HEK293 (cell line): ENCODE results near the gene PANX2.

Source experiments
- CTCF ChIA-PET: fragments of 350-600 bp; formaldehyde crosslinking; extraction: SDS; loops from one replicate; lab custom pipeline; 2021; ENCODE audit warnings: antibody characterized with exemption; lab: Yijun Ruan, JAX
- POLR2A ChIA-PET: fragments of 300-600 bp; formaldehyde crosslinking; extraction: SDS; loops from one replicate; lab custom pipeline; 2020; ENCODE audit warnings: antibody characterized with exemption, inconsistent platforms; lab: Yijun Ruan, JAX
- H3K27ac ChIP-seq: fragments of 200-500 bp; sonication (Bioruptor generic); 2 replicates; pipeline ENCODE4 v1.5.1; 2014; ENCODE audit warnings: low read depth, low read length, control low read depth, inconsistent platforms; ENCODE audit errors: extremely low read depth
- H3K36me3 ChIP-seq, 2 experiments: fragments of 200-500 bp in 1 of 2; sonication (Bioruptor generic) in 1 of 2; 1 replicate in 1 of 2; 2 replicates in 1 of 2; pipeline ENCODE4 v1.5.1; 2014 to 2017; ENCODE audit warnings: inconsistent platforms in 2 of 2, low read length in 2 of 2; ENCODE audit not compliant: control insufficient read depth in 2 of 2, insufficient read depth in 1 of 2
- H3K4me1 ChIP-seq: fragments of 200-500 bp; sonication (Bioruptor generic); 2 replicates; pipeline ENCODE4 v1.5.1; 2014; ENCODE audit warnings: mild to moderate bottlenecking, low read length, inconsistent platforms; ENCODE audit not compliant: control insufficient read depth, insufficient read depth
- H3K4me3 ChIP-seq: 2 replicates; pipeline ENCODE4 v1.5.1; 2011; ENCODE audit warnings: low read depth, mild to moderate bottlenecking, control low read depth, low read length, moderate library complexity
- H3K9me3 ChIP-seq: fragments of 200-500 bp; sonication (Bioruptor generic); 2 replicates; pipeline ENCODE4 v1.5.1; 2014; ENCODE audit warnings: low read depth, low read length, inconsistent platforms; ENCODE audit not compliant: control insufficient read depth, insufficient read depth
- GFI1B ChIP-seq: fragments of 450-650 bp; formaldehyde crosslinking; IDR thresholded peaks from 2 replicates; pipeline ENCODE4 v1.5.1; 2016; ENCODE audit warnings: missing biosample characterization, missing genetic modification characterization
- OSR2 ChIP-seq: fragments of 450-650 bp; formaldehyde crosslinking; IDR thresholded peaks from 2 replicates; pipeline ENCODE4 v1.5.1; 2016; ENCODE audit warnings: missing biosample characterization, missing genetic modification characterization
- PBX3 ChIP-seq: sonication (generic); formaldehyde crosslinking; IDR thresholded peaks from 2 replicates; pipeline ENCODE4 v1.8.1; 2022; ENCODE audit warnings: mild to moderate bottlenecking, moderate library complexity, missing genetic modification reagents
- RBAK ChIP-seq: fragments of 450-650 bp; formaldehyde crosslinking; IDR thresholded peaks from 2 replicates; pipeline ENCODE4 v1.5.1; 2016; ENCODE audit warnings: missing biosample characterization, missing genetic modification characterization
- SALL2 ChIP-seq: fragments of 450-650 bp; formaldehyde crosslinking; IDR thresholded peaks from 2 replicates; pipeline ENCODE4 v1.5.0; 2017; ENCODE audit warnings: missing biosample characterization, mild to moderate bottlenecking, missing genetic modification characterization, borderline replicate concordance
- WT1 ChIP-seq: fragments of 450-650 bp; formaldehyde crosslinking; IDR thresholded peaks from 2 replicates; pipeline ENCODE4 v1.5.1; 2016; ENCODE audit warnings: missing biosample characterization, missing genetic modification characterization
- YY1 ChIP-seq: fragments of 450-650 bp; formaldehyde crosslinking; IDR thresholded peaks from 2 replicates; pipeline ENCODE4 v1.5.1; 2018; ENCODE audit warnings: missing biosample characterization, missing genetic modification characterization
- ZBTB10 ChIP-seq: fragments of 450-650 bp; formaldehyde crosslinking; IDR thresholded peaks from 2 replicates; pipeline ENCODE4 v1.5.1; 2016; ENCODE audit warnings: missing biosample characterization, missing genetic modification characterization
- ZBTB20 ChIP-seq: fragments of 450-650 bp; formaldehyde crosslinking; IDR thresholded peaks from 2 replicates; pipeline ENCODE4 v1.5.1; 2016; ENCODE audit warnings: missing biosample characterization, missing genetic modification characterization
- ZBTB26 ChIP-seq: fragments of 450-650 bp; formaldehyde crosslinking; optimal IDR thresholded peaks from 2 replicates; pipeline ENCODE3; 2016; ENCODE audit warnings: missing biosample characterization, mild to moderate bottlenecking, missing genetic modification characterization
- ZIC2 ChIP-seq: fragments of 450-650 bp; formaldehyde crosslinking; IDR thresholded peaks from 2 replicates; pipeline ENCODE4 v1.5.1; 2016; ENCODE audit warnings: missing biosample characterization, missing genetic modification characterization
- ZNF10 ChIP-seq: fragments of 450-650 bp; formaldehyde crosslinking; IDR thresholded peaks from 2 replicates; pipeline ENCODE4 v1.5.1; 2017; ENCODE audit warnings: missing biosample characterization, missing genetic modification characterization
- ZNF114 ChIP-seq: fragments of 450-650 bp; formaldehyde crosslinking; IDR thresholded peaks from 2 replicates; pipeline ENCODE4 v1.5.0; 2017; ENCODE audit warnings: missing biosample characterization, missing genetic modification characterization
- ZNF324 ChIP-seq: fragments of 450-650 bp; formaldehyde crosslinking; IDR thresholded peaks from 2 replicates; pipeline ENCODE4 v1.5.1; 2016; ENCODE audit warnings: missing biosample characterization, missing genetic modification characterization
- ZNF548 ChIP-seq: fragments of 450-650 bp; formaldehyde crosslinking; IDR thresholded peaks from 2 replicates; pipeline ENCODE4 v1.5.1; 2016; ENCODE audit warnings: missing biosample characterization, missing genetic modification characterization
- ZNF660 ChIP-seq: fragments of 450-650 bp; IDR thresholded peaks from 2 replicates; pipeline ENCODE4 v1.5.1; 2018; ENCODE audit warnings: missing biosample characterization, mild to moderate bottlenecking, missing genetic modification characterization
- ZNF677 ChIP-seq: fragments of 450-650 bp; IDR thresholded peaks from 2 replicates; pipeline ENCODE4 v1.5.0; 2018; ENCODE audit warnings: missing biosample characterization, mild to moderate bottlenecking, missing genetic modification characterization, moderate library complexity
- ZNF701 ChIP-seq: fragments of 450-650 bp; formaldehyde crosslinking; IDR thresholded peaks from 2 replicates; pipeline ENCODE4 v1.5.1; 2016; ENCODE audit warnings: missing biosample characterization, missing genetic modification characterization
- ZNF704 ChIP-seq: fragments of 450-650 bp; formaldehyde crosslinking; IDR thresholded peaks from 2 replicates; pipeline ENCODE4 v1.5.1; 2016; ENCODE audit warnings: missing biosample characterization, missing genetic modification characterization
- ZXDB ChIP-seq: fragments of 450-650 bp; formaldehyde crosslinking; IDR thresholded peaks from 2 replicates; pipeline ENCODE4 v1.5.1; 2016; ENCODE audit warnings: missing biosample characterization, missing genetic modification characterization

The PANX2 gene, protein sequence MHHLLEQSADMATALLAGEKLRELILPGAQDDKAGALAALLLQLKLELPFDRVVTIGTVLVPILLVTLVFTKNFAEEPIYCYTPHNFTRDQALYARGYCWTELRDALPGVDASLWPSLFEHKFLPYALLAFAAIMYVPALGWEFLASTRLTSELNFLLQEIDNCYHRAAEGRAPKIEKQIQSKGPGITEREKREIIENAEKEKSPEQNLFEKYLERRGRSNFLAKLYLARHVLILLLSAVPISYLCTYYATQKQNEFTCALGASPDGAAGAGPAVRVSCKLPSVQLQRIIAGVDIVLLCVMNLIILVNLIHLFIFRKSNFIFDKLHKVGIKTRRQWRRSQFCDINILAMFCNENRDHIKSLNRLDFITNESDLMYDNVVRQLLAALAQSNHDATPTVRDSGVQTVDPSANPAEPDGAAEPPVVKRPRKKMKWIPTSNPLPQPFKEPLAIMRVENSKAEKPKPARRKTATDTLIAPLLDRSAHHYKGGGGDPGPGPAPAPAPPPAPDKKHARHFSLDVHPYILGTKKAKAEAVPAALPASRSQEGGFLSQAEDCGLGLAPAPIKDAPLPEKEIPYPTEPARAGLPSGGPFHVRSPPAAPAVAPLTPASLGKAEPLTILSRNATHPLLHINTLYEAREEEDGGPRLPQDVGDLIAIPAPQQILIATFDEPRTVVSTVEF

DNA sequence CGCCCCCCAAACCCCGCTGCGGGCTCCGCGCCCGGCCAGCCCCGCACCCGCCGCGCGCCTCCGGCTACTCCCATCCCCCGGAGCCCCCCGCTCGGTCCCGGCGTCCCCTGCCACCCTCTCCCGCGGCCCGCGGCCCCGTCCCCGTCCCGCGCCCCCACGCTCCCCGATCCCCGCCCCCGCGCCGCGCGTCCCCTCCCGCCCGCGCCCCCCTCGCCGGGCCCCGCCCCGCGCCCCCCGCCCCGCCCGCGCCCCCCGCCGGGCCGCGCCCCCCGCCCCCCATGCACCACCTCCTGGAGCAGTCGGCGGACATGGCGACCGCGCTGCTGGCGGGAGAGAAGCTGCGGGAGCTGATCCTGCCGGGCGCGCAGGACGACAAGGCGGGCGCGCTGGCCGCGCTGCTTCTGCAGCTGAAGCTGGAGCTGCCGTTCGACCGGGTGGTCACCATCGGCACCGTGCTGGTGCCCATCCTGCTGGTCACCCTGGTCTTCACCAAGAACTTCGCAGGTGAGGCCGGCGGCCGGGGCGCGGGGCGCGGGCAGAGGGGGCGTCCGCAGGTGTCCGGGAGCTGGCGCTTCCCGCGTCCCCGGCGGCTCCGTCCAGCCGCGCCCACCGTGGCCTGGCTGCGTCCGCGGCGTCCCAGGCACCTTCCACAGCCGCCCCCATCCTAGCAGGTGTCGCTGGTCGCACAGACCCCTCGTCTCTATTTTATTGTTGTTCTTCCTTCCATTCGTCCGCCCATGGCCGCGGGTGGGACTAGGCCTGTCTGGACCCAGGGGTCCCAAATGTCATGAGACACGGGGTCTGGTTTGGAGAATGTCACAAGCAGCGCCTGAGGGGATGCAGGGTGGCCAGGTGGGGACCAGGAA lies at the start of gene PANX2:
TSS of gene PANX2 (plus strand) at position 279 of the 866 bp plus-strand sequence. CDS start at position 279, 0 bp downstream.
- Histone ChIP-seq H3K36me3 (no peaks in the 10 kb centered on the region), H3K27ac (no peak within 1 kb of the TSS), H3K9me3 (no peaks in the 10 kb centered on the region), H3K4me1 (no peaks in the 10 kb centered on the region), H3K4me3 (peak within 1 kb of the TSS; percentile 47)
- ChIA-PET POLR2A (interaction anchor here (0.7 kb wide), 1 partner anchor 20 kb away, joined by 3 read pairs; no protein-coding TSS in a partner anchor), CTCF (no interaction called here)
- TF ChIP-seq PBX3 (CRISPR knock-in tag), result peak; percentile 38; the same call in 1 of the 2 replicates
- no peak for TF ChIP-seq ZBTB20 (tag by site-specific recombination)
- no peak for TF ChIP-seq RBAK (tag by site-specific recombination)
- TF ChIP-seq ZNF677 (tag by site-specific recombination), result no peak
- TF ChIP-seq ZNF660 (tag by site-specific recombination), result no peak
- no peak for TF ChIP-seq ZXDB (tag by site-specific recombination)
- TF ChIP-seq OSR2, result no peak
- no peak for TF ChIP-seq GFI1B (tag by site-specific recombination)
- no peak for TF ChIP-seq ZNF701 (tag by site-specific recombination)
- TF ChIP-seq WT1 (tag by site-specific recombination), result no peak
- peak; percentile 42 for TF ChIP-seq ZBTB26
- no peak for TF ChIP-seq ZNF10 (tag by site-specific recombination)
- TF ChIP-seq ZNF114, result no peak
- peak; percentile 41 for TF ChIP-seq ZIC2 (tag by site-specific recombination)
- no peak for TF ChIP-seq ZNF704 (tag by site-specific recombination)
- no peak for TF ChIP-seq ZNF548
- TF ChIP-seq YY1 (tag by site-specific recombination), result 0 out of 2 replicates have a peak, but pooled peaks have one; percentile 24
- TF ChIP-seq ZNF324 (tag by site-specific recombination), result no peak
- no peak for TF ChIP-seq ZBTB10 (tag by site-specific recombination)
- no peak for TF ChIP-seq SALL2 (tag by site-specific recombination)
